GM12874 (cell line): ENCODE measurements around the gene HAUS8.

Experiments
- TF ChIP-seq, protein P1 (sequence below): IDR thresholded peaks from 2 replicates; pipeline ENCODE4 v1.5.1; 2011; ENCODE audit warnings: low read depth, mild to moderate bottlenecking, control low read depth, low read length, moderate library complexity; ENCODE audit not compliant: insufficient read depth

The HAUS8 gene

DNA sequence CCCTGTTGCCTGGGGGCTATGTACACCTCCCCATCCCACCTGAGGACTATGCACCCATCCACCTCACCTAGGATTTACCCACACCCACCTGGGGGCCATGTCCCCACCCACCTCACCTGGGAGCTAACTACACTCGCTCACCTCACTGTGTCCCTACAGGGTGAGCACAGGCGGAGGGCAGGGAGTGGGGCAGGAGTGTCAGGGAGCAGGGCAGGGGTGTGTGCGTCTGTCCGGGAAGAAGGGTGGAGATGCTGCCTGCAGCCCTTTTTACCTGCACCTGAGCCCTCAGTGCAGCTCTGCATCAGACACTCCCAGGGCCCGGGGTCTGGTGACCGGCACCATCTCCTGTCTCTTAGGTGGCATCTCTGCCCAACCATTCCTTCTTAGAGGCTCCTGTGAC lies 38.1 kb downstream of the HAUS8 start:
- TF ChIP-seq, protein P1, sequence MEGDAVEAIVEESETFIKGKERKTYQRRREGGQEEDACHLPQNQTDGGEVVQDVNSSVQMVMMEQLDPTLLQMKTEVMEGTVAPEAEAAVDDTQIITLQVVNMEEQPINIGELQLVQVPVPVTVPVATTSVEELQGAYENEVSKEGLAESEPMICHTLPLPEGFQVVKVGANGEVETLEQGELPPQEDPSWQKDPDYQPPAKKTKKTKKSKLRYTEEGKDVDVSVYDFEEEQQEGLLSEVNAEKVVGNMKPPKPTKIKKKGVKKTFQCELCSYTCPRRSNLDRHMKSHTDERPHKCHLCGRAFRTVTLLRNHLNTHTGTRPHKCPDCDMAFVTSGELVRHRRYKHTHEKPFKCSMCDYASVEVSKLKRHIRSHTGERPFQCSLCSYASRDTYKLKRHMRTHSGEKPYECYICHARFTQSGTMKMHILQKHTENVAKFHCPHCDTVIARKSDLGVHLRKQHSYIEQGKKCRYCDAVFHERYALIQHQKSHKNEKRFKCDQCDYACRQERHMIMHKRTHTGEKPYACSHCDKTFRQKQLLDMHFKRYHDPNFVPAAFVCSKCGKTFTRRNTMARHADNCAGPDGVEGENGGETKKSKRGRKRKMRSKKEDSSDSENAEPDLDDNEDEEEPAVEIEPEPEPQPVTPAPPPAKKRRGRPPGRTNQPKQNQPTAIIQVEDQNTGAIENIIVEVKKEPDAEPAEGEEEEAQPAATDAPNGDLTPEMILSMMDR, result no peak

DNA sequence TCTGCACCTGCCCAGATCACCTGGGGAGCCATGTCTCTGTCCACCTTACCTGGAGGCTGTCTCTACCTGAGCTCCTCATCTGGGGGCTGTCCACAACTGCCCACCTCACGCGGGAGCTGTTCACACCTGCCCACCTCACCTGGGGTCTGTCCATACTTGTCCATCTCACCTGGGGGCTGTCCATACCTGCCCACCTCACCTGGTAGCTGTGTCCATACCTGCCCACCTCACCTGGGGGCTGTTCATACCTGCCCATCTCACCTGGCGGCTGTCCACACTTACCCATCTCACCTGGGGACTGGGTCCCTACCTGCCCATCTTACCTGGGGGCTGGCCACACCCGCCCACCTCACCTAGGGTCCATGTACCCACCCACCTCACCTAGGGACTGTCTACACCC lies 38.6 kb downstream of the HAUS8 start:
- TF ChIP-seq, protein P1, result no peak

DNA sequence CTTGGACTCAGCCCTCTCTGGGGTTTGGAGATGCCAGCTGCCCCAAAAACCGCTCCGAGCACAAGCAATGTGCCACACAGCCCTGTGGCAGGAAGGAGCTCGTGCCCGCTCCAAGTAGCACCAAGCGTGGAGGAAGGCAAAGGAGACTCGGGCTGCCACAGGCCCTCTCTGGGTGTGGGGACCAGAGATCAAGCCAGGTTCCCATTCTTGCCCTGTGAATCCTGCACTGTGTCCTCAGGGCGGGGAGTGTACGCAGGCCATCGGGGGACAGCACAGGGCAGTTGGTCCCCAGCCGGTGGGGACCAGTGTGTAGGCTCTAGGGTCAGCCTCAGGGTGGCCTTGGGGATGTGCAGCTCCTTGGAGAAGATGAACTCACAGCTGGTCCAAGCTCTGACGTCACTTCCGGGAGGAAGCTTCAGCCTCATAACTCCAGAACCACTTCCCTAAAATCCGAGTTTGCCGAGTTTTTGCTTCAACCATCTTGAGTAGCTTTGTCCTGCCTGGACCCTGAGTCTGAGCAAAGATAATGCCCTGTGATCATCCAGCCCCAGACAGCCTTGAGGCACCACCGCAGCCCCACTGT lies 39.3 kb downstream of the HAUS8 start:
- TF ChIP-seq, protein P1, result no peak

DNA sequence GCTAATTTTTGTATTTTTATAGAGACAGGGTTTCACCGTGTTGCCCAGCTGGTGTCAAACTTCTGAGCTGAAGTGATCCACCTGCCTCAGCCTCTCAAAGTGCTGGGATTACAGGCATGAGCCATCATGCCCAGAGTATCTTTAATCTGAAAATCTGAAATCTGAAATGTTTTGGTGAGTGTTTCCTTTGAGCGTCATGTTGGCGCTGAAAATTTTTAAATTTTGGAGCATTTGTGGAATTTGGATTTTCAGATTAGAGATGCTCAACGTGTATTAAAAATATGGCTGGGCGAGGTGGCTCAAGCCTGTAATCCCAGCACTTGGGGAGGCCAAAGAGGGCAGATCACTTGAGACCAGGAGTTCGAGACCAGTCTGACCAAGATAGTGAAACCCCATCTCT lies 43.5 kb downstream of the HAUS8 start:
- TF ChIP-seq, protein P1, result no peak

DNA sequence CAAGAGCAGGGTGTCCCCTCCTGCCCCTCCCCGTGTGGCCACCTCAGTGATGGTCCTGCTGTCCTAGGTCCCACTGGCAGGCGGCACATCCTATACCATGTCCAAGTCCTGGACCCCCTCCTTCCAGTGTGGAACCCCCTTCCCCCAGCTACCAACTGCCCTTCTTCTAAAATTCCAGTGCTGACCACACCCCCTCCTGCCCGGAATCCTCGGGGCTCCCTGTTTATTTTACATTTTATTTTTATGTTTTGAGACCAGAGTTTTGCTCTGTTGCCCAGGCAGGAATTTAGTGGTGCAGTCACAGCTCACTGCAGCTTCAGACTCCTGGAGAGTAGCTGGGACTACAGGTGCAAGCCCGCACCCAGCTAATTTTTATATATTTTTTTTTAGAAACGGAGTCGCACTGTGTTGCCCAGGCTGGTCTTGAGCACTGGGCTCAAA lies 47.7 kb downstream of the HAUS8 start:
- TF ChIP-seq, protein P1, result no peak

DNA sequence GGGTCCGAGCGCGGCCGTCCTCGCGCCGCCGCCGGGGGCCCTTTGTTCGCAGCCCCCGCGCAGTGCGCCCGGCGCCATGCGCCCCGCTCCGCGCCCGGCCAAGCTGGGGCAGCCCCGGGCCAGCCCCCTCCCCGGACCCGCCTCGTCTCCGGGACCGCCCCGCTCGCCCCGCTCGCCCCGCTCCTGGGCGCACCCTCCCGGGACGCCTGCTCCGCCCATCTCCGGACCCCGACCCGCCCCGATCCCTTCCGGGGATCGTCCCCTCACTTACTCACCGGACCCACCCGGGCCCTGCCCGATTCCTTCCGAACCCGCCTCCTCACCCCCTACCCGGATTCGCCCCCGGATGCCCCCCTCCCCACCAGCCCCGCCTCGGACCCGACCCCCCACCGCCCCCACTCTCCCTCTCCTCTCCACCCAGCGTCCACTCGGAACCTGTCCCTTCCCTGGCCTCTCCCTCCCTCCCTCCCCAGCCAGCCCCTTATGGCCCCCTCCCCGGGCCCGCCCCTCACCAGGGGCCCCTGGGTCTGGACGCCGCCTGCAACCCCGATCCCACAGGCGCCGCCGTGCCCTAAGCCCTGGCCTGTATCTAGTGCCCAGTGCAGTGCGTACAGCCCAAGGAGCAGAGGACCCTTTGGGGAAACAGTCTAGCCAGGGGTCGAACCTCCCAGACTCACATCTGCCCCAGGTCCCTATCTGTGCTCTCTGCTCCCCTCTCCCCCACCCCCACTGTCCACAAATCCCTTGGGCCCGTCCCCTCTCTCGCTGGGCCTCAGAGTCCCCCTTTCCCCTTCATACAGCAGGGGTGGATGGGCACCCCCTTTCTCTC lies 48.3 kb downstream of the HAUS8 start, which contains the start of gene CPAMD8:
Gene CPAMD8 (minus strand): TSS at position 105 of the 829 bp plus-strand sequence. CDS start 168 bp downstream, outside the sequence.
- TF ChIP-seq, protein P1, result no peak

DNA sequence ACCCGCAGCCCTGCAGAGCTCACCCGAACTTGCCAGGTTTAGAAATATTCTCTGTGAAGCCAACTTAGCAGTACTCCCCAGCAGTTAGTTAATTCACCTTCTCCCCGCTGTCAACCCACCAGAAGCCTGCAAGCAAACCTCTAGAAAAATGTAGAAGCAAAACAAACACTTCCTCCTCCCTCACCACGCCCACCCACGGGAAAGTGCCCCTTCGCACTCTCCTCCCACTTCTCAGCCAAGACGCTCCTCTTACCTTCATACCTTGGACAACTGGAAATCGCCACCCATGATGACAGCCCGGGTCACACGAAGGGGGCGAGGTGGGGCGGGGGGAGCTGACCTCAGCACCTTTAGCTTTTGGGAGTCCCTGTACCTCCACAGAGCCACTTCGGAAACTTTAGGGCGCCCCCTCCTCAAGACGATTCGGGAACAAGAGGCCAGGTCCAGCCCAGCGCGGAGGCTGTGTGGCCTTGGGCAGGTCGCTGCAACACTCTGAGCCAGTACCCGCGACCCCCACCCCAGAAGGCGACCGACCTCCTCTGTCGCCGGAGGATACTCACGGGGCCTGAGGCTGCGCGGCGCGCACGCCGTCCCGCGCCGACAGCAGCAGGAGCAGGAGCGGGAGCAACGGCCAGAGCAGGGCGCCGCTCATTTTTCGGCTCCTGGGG lies 49.1 kb downstream of the HAUS8 start:
- TF ChIP-seq, protein P1, result no peak
